Measurements from ENCODE around the gene IL4I1. TPM values are rescaled to one million over a fixed set of nuclear protein-coding genes. Genes with fewer than 3 reads are reported as not detected.

The IL4I1 gene
- total RNA-seq, 1 donor from 2014 or later: 25.5 TPM

DNA sequence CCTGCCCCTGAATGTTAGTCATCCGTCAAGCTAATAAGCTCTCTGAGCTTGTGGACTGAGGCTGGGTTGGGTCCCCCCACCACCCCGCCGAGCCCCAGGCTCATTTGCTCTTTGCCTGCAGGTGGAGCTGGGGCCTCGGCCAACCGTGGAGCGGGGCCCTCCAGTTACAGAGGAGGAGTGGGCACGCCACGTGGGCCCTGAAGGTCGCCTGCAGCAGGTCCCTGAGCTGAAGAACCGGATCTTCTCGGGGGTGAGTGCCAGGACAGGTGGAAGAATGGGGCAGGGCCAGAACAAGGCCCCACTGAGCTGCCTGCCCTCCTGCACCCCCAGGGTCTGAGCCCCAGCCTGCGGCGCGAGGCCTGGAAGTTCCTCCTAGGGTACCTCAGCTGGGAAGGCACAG, 14.0 kb downstream of the IL4I1 start:
- Mint-ChIP-seq H3K36me3 (ENCODE audit: low read depth) (peaks cover 67% of the 10 kb centered on the region), H3K4me1 (peaks cover 16% of the 10 kb centered on the region), H3K27ac (no peak overlapping the region), H3K27me3 (no peaks in the 10 kb centered on the region), H3K9me3 (no peaks in the 10 kb centered on the region), H3K4me3 (no peak overlapping the region)
- ChIA-PET CTCF (no interaction called here), POLR2A (interaction anchor here (1.3 to 1.6 kb wide), 2 partner anchors 29 to 47 kb away, joined by 4 to 6 read pairs; no protein-coding TSS in a partner anchor)
- DNase-seq (no peak), ATAC-seq (ENCODE audit: low read depth) (no peak)
- TF ChIP-seq, protein P1, sequence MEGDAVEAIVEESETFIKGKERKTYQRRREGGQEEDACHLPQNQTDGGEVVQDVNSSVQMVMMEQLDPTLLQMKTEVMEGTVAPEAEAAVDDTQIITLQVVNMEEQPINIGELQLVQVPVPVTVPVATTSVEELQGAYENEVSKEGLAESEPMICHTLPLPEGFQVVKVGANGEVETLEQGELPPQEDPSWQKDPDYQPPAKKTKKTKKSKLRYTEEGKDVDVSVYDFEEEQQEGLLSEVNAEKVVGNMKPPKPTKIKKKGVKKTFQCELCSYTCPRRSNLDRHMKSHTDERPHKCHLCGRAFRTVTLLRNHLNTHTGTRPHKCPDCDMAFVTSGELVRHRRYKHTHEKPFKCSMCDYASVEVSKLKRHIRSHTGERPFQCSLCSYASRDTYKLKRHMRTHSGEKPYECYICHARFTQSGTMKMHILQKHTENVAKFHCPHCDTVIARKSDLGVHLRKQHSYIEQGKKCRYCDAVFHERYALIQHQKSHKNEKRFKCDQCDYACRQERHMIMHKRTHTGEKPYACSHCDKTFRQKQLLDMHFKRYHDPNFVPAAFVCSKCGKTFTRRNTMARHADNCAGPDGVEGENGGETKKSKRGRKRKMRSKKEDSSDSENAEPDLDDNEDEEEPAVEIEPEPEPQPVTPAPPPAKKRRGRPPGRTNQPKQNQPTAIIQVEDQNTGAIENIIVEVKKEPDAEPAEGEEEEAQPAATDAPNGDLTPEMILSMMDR (IDR thresholded peaks at IDR 0.05): no peak
- intact Hi-C loops (cut with micrococcal nuclease): no loop called here

DNA sequence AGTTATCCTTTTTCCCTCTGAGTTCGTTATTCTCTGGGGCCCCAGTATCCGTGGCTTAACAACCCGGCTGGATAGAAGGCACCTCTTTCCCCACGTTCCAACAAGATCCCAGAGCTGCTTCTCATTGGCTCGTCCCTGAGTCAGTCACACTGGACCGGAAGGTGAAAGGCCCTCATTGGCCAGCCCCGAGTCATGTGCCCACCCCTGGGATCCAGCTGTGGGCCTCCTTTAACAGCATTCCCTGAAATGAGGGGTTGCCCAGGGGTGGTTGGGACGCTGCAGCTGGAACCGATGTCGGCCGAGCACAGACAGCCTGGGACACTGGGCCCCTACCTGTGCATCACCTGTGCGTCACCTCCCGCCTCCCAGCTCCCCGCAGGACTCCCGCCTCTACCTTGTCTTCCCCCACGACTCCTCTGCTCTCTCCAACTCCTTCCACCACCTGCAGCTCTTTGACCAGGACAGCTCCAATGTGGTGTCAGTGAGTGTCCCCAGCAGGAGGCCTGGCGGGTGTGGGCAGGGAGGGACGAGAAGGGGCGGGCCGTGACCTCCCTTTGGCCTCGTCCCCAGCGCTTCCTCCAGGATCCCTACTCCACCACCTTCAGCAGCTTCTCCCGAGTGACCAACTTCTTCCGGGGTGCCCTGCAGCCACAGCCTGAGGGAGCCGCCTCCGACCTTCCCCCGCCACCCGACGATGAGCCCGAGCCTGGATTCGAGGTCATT, 14.9 kb downstream of the IL4I1 start:
- ChIA-PET POLR2A (interaction anchor here (0.5 to 1.6 kb wide), 5 partner anchors 14 to 1781 kb away, joined by 3 to 6 read pairs (median 5); partner anchors contain the start of gene PNKP), CTCF (no interaction called here)
- H3K27me3 Mint-ChIP-seq: no peaks in the 10 kb centered on the region
- TF ChIP-seq, protein P1 (IDR thresholded peaks at IDR 0.05): no peak
- ATAC-seq (ENCODE audit: low read depth) (no peak), DNase-seq (no peak)
- peaks cover 16% of the 10 kb centered on the region for H3K4me1 Mint-ChIP-seq
- H3K27ac Mint-ChIP-seq: no peak overlapping the region
- intact Hi-C loops (cut with micrococcal nuclease): no loop called here
- no peak overlapping the region for H3K4me3 Mint-ChIP-seq
- peaks cover 67% of the 10 kb centered on the region for H3K36me3 Mint-ChIP-seq (ENCODE audit: low read depth)
- no peaks in the 10 kb centered on the region for H3K9me3 Mint-ChIP-seq

DNA sequence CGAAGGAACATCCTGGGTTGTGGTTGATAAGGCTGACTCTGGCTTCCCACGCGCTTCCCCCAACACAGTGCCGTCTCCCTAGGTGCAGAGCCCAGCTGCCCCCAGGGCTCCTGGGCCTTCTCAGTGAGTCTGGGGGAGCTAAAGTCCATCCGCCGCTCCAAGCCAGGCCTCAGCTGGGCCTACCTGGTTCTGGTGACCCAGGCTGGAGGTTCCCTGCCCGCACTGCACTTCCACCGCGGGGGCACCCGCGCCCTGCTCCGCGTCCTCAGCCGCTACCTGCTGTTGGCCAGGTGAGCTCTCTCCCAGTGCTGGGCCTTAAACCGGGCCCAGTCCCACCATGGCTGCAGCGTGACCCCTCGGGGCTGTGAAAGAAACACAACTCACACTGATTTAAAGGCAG, 15.5 kb downstream of the IL4I1 start:
- Mint-ChIP-seq H3K27ac (no peak overlapping the region), H3K36me3 (ENCODE audit: low read depth) (peaks cover 64% of the 10 kb centered on the region), H3K4me1 (peaks cover 16% of the 10 kb centered on the region), H3K27me3 (no peaks in the 10 kb centered on the region), H3K4me3 (no peak overlapping the region), H3K9me3 (no peaks in the 10 kb centered on the region)
- POLR2A ChIA-PET: interaction anchor here (0.5 to 1.6 kb wide), 4 partner anchors 16 to 1780 kb away, joined by 3 to 6 read pairs (median 4); partner anchors contain the start of gene IL4I1
- CTCF ChIA-PET: no interaction called here
- ATAC-seq (ENCODE audit: low read depth) (no peak), DNase-seq (no peak)
- intact Hi-C loops (cut with micrococcal nuclease): no loop called here
- TF ChIP-seq, protein P1 (IDR thresholded peaks at IDR 0.05): no peak

DNA sequence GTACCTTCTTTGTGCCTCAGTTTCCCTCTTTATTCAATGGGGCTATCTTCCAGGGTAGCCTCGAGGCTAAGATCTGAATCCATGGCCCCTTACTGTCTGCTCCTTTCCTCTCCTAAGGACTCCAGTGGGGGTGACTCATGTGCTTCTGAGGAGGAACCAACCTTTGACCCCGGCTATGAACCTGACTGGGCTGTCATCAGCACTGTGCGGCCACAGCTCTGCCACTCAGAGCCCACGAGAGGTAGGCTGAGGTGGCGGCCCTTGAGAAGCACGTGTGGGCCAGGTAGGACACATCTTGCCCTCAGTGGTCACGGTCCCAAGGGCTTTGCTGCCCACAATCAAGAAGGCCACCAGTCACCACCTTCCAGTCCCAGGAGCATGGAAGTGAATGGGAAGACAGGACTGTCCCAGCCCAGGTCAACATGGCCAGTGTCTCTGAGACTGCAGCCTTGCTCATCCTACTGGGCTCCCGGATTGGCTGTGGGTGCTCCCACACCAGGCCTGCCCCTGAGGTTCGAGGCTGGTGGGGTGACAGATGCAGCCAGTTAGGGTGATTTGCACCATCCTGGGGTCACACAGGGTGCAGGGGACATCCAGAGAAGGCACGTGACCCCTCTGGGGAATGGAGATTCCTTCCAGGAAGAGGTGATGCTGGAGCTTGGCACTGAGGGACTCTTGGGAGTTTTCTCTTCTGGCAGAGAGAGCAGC, 16.4 kb downstream of the IL4I1 start:
- peak overlapping the region; percentile 18 for H3K27ac Mint-ChIP-seq
- no peak for ATAC-seq (ENCODE audit: low read depth)
- no peak overlapping the region for H3K4me3 Mint-ChIP-seq
- H3K27me3 Mint-ChIP-seq: no peaks in the 10 kb centered on the region
- intact Hi-C loops (cut with micrococcal nuclease): no loop called here
- H3K4me1 Mint-ChIP-seq: peaks cover 23% of the 10 kb centered on the region
- TF ChIP-seq, protein P1 (IDR thresholded peaks at IDR 0.05): no peak
- H3K9me3 Mint-ChIP-seq: no peaks in the 10 kb centered on the region
- ChIA-PET POLR2A (interaction anchor here (0.7 to 1.1 kb wide), 4 partner anchors 16 to 61 kb away, joined by 3 to 7 read pairs (median 5); partner anchors contain the start of gene IL4I1), CTCF (no interaction called here)
- H3K36me3 Mint-ChIP-seq (ENCODE audit: low read depth): peaks cover 61% of the 10 kb centered on the region
- DNase-seq: no peak
